G401.6 (cell line): ENCODE measurements around the gene NLRP6.
"Not testable (repeated sequence)": the region's sequence is repeated elsewhere in the genome, so short reads cannot be mapped to it uniquely, and the experiment has no call there.

Experiments used
- FAIRE-seq: peaks from 2 replicates; lab custom pipeline; 2012; peaks lifted over from hg19 to GRCh38; lab: Jason Lieb, UNC

The NLRP6 gene

GRCh38 chr11:256952-257737 is 21.1 kb upstream of the NLRP6 start:
- FAIRE-seq = no peak

DNA sequence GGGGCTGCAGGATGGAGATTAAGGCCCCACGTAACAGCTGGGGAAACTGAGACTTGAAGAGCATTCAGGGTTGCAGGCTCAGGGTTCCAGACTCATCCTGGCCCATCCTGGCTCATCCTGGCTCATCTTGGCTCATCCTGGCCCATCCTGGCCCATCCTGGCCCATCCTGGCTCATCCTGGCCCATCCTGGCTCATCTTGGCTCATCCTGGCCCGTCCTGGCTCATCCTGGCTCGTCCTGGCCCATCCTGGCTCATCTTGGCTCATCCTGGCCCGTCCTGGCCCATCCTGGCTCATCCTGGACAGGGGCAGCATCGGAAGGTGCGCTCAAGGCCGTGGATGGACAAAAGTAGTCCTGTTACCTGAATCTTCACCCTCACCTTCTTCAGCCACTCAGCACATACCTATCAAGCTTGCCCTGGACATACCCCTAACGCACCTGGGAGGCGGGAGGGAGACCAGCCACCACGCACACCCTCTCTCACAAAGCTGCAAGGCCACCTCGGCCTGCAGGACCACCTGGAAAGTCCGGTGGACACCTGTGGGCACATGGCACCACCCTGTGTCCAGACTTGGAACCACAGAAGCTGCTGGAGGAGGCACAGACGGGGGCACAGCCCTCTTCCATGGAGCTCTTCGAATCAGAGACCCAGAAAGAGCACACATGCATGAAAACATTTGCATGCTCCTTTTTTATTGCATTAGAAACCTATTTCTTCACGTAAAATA is 20.3 kb upstream of the NLRP6 start:
- no peak for FAIRE-seq

GRCh38 chr11:259413-259812 is 18.8 kb upstream of the NLRP6 start:
- no peak for FAIRE-seq

DNA sequence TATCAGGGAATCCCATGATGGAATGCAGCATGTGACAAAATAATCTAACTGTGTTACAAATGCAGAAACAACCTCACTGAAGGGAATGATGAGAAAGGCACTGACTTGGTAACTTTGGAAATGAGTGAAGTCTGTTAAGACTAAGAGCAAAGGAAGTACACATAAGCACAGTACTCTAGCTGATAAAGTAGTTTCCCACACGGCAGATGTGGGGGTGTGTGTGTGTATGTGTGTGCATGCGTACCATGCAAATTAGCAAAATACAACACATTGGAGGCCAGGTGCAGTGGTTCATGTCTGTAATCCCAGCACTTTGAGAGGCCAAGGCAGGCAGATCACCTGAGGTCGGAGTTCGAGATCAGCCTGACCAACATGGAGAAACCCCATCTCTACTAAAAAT is 16.6 kb upstream of the NLRP6 start:
- no peak for FAIRE-seq

- no peak for FAIRE-seq
Observed at GRCh38 chr11:266676-267439, 11.3 kb upstream of the NLRP6 start.

DNA sequence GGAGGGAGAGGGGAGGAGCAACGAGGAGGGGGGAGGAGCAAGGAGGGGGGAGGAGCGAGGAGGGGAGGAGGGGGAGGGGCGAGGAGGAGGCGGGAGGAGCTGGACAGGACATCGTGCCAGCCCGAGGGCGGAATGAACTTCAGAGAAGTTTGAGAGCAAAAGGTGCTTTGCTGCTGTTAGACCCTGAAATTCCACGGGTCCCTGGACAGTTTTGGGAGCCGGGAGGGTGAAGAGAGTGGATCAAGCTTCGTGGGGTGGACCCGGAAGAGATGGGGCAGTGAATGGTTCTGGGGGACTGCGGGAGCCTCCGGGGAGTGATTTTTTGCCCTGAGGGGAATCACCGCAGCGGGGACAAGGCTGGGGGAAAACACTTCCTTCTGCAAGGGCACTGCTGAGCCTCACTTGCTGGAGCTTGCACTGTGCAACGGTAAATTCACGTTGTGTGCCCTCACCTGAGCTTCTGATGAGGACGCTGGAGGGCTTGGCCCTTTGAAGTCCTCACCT is 10.7 kb upstream of the NLRP6 start:
- FAIRE-seq = no peak

DNA sequence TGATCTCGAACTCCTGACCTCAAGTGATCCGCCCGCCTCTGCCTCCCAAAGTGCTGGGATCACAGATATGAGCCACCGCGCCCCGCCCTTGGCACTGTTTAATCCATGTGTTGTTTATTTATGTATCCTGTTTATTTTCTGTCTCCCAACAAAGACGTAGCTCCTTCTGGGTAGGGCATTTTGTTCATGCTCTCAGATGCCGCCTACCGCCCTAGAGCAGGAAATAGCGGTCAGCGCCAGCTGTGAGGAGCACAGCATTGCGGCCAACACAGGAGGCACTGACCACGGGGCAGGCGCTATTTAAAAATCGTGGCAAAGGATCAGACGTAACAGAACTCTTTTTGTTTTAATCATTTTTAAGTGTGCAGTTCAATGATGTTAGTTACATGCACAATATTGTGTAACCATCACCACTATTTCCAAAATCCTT is 9.5 kb upstream of the NLRP6 start:
- FAIRE-seq = not testable (repeated sequence)

GRCh38 chr11:269146-269890 is 8.9 kb upstream of the NLRP6 start:
- no peak for FAIRE-seq

DNA sequence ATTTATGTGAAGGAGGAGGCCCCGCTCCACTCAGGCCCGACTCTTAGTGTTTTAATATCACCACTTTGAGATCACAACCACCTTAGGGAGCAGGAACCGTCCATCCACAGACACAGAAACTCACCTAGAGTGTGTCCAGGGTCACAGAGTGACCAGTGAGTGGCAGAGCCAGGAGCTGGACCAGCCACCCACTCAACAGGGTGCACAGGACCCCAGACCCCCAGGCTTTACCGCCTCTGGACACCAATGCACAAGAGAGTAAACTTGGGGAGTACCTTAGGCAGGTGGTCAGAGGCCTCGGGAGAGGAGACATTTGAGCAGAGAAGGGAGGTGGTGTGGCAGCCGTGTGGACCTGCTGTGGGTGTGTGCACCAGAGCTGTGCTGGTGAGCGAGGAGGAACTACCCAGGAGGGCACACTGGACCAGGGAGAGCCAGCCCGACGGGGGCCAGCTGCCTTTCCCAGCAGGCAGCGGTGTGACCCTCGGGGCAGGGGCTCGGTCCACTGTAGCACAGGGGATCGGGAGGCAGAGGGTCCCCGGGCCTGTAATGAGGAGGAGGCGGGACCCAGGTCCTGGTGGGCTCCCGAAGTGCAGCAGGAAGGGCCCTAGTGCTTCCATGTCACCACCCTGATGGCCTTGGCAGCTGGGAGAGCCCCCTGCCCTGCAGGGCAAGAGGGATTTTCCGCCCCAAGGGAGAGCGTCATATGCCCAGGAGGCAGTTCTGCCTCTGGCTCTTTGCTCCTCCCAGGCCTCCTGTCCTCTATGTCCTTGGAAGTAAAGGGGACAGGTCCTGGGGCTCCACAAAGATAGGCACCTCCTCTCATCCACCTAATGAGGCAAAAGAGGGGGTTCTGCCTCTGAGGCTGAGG is 7.5 kb upstream of the NLRP6 start:
- no peak for FAIRE-seq

- no peak for FAIRE-seq
Observed at GRCh38 chr11:271319-271715, 6.9 kb upstream of the NLRP6 start.

- no peak for FAIRE-seq
Observed at GRCh38 chr11:272195-272930, 5.8 kb upstream of the NLRP6 start.

- no peak for FAIRE-seq
Observed at GRCh38 chr11:272931-273198, 5.3 kb upstream of the NLRP6 start.

- no peak for FAIRE-seq
Observed at GRCh38 chr11:276219-276618, 2.0 kb upstream of the NLRP6 start.

- FAIRE-seq = no peak
Observed at GRCh38 chr11:279040-279965, 1.1 kb downstream of the NLRP6 start.

DNA sequence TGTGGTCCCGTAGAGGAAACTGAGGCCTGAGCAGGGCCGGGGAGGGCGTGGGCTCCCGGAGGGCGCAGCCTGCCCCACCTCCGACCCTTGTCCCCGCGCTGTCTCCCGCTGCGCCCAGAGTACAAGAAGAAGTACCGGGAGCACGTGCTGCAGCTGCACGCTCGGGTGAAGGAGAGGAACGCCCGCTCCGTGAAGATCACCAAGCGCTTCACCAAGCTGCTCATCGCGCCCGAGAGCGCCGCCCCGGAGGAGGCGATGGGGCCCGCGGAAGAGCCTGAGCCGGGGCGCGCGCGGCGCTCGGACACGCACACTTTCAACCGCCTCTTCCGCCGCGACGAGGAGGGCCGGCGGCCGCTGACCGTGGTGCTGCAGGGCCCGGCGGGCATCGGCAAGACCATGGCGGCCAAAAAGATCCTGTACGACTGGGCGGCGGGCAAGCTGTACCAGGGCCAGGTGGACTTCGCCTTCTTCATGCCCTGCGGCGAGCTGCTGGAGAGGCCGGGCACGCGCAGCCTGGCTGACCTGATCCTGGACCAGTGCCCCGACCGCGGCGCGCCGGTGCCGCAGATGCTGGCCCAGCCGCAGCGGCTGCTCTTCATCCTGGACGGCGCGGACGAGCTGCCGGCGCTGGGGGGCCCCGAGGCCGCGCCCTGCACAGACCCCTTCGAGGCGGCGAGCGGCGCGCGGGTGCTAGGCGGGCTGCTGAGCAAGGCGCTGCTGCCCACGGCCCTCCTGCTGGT is 1.9 kb downstream of the NLRP6 start:
- FAIRE-seq = no peak

DNA sequence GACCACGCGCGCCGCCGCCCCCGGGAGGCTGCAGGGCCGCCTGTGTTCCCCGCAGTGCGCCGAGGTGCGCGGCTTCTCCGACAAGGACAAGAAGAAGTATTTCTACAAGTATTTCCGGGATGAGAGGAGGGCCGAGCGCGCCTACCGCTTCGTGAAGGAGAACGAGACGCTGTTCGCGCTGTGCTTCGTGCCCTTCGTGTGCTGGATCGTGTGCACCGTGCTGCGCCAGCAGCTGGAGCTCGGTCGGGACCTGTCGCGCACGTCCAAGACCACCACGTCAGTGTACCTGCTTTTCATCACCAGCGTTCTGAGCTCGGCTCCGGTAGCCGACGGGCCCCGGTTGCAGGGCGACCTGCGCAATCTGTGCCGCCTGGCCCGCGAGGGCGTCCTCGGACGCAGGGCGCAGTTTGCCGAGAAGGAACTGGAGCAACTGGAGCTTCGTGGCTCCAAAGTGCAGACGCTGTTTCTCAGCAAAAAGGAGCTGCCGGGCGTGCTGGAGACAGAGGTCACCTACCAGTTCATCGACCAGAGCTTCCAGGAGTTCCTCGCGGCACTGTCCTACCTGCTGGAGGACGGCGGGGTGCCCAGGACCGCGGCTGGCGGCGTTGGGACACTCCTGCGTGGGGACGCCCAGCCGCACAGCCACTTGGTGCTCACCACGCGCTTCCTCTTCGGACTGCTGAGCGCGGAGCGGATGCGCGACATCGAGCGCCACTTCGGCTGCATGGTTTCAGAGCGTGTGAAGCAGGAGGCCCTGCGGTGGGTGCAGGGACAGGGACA is 2.7 kb downstream of the NLRP6 start:
- no peak for FAIRE-seq

GRCh38 chr11:281486-282161 is 3.4 kb downstream of the NLRP6 start:
- no peak for FAIRE-seq
